NCI-H2107 treated with DMSO at 0.1 percent for 48 hours (cell line): ENCODE data around the gene ASGR2.
"Not testable (repeated sequence)": the region's sequence is repeated elsewhere in the genome, so short reads cannot be mapped to it uniquely, and the experiment has no call there.

Experiments used
- DNase-seq: peaks from one replicate; lab custom pipeline; 2025; ENCODE audit not compliant: unreplicated experiment; lab: John Stamatoyannopoulos, UW

Gene ASGR2

GRCh38 chr17:7101531-7101930, 13.1 kb downstream of the ASGR2 start:
- DNase-seq = no peak

GRCh38 chr17:7100641-7101379, 13.8 kb downstream of the ASGR2 start:
- DNase-seq = not testable (repeated sequence)

GRCh38 chr17:7098802-7099459, 15.7 kb downstream of the ASGR2 start:
- DNase-seq = no peak

GRCh38 chr17:7097940-7098339, 16.7 kb downstream of the ASGR2 start:
- no peak for DNase-seq

- peak; percentile 60 for DNase-seq
Measured at GRCh38 chr17:7095625-7096024, 19.0 kb downstream of the ASGR2 start.

GRCh38 chr17:7094652-7095019, 20.0 kb downstream of the ASGR2 start:
- no peak for DNase-seq

- not testable (repeated sequence) for DNase-seq
Measured at GRCh38 chr17:7091311-7092005, 23.2 kb downstream of the ASGR2 start.

GRCh38 chr17:7089570-7089969, 25.1 kb downstream of the ASGR2 start:
- not testable (repeated sequence) for DNase-seq

GRCh38 chr17:7088442-7088841, 26.2 kb downstream of the ASGR2 start:
- DNase-seq = not testable (repeated sequence)

- DNase-seq = no peak
Measured at GRCh38 chr17:7084088-7084487, 30.5 kb downstream of the ASGR2 start.

GRCh38 chr17:7083592-7083991, 31.0 kb downstream of the ASGR2 start:
- no peak for DNase-seq

GRCh38 chr17:7081341-7082062, 33.1 kb downstream of the ASGR2 start:
- DNase-seq = no peak

GRCh38 chr17:7080456-7081041, 34.1 kb downstream of the ASGR2 start:
- DNase-seq = no peak

- no peak for DNase-seq
Measured at GRCh38 chr17:7079581-7080455, 34.8 kb downstream of the ASGR2 start, which contains the start of gene CLEC10A. Gene CLEC10A, minus strand, starts transcription at chr17:7080251. Its CDS starts 1,439 bp downstream, at chr17:7078812.

GRCh38 chr17:7078711-7079110, 35.9 kb downstream of the ASGR2 start:
- no peak for DNase-seq

GRCh38 chr17:7077911-7078546, 36.6 kb downstream of the ASGR2 start:
- no peak for DNase-seq

- no peak for DNase-seq
Measured at GRCh38 chr17:7074931-7075330, 39.7 kb downstream of the ASGR2 start.

- DNase-seq = no peak
Measured at GRCh38 chr17:7072406-7072805, 42.2 kb downstream of the ASGR2 start.

GRCh38 chr17:7070712-7071111, 43.9 kb downstream of the ASGR2 start:
- no peak for DNase-seq
